Adipocyte (in vitro differentiated cells): ENCODE measurements around the gene MOV10.

Experiments
- DNase-seq: peaks from one replicate; pipeline ENCODE4 v3.0.0-alpha.2; 2015; ENCODE audit warnings: low read depth
- H3K27me3 ChIP-seq: replicated peaks from 2 replicates; pipeline ENCODE4 v1.7.0; 2013; ENCODE audit warnings: mild to moderate bottlenecking, low read length, moderate library complexity; ENCODE audit not compliant: control insufficient read depth, insufficient read depth
- H3K36me3 ChIP-seq: 2 replicates; pipeline ENCODE4 v1.7.0; 2013; ENCODE audit warnings: low read length, mild to moderate bottlenecking, moderate library complexity; ENCODE audit not compliant: control insufficient read depth, insufficient read depth, severe bottlenecking
- H3K4me1 ChIP-seq: 2 replicates; pipeline ENCODE4 v1.7.0; 2013; ENCODE audit warnings: mild to moderate bottlenecking, low read length, moderate library complexity; ENCODE audit not compliant: control insufficient read depth, insufficient read depth
- H3K4me3 ChIP-seq: 2 replicates; pipeline ENCODE4 v1.7.0; 2013; ENCODE audit warnings: mild to moderate bottlenecking, low read length, moderate library complexity
- H3K9ac ChIP-seq: 2 replicates; pipeline ENCODE4 v1.7.0; 2013; ENCODE audit warnings: mild to moderate bottlenecking, low read length, moderate library complexity
- H3K9me3 ChIP-seq: 2 replicates; pipeline ENCODE4 v1.7.0; 2013; ENCODE audit warnings: mild to moderate bottlenecking, low read length, moderate library complexity; ENCODE audit not compliant: control insufficient read depth

The MOV10 gene

GRCh38 chr1:112674440-112674985 is at the start of gene MOV10:
MOV10 (plus strand) TSS chr1:112674659; CDS start chr1:112674913, 254 bp downstream.
- Histone ChIP-seq H3K36me3 (peaks cover 28% of the 10 kb centered on the region), H3K9me3 (no peaks in the 10 kb centered on the region), H3K27me3 (no peaks in the 10 kb centered on the region), H3K9ac (peak within 1 kb of the TSS; percentile 92), H3K4me3 (peak within 1 kb of the TSS; percentile 91), H3K4me1 (peaks cover 19% of the 10 kb centered on the region)
- DNase-seq, result peak; percentile 85

GRCh38 chr1:112625696-112626095 is 48.8 kb upstream of the MOV10 start:
- H3K27me3 ChIP-seq, result no peaks in the 10 kb centered on the region
- H3K4me1 ChIP-seq, result peaks cover 59% of the 10 kb centered on the region
- peaks cover 18% of the 10 kb centered on the region for H3K36me3 ChIP-seq
- peak; percentile 49 for DNase-seq
- H3K4me3 ChIP-seq, result no peak overlapping the region
- no peaks in the 10 kb centered on the region for H3K9me3 ChIP-seq
- H3K9ac ChIP-seq, result no peak overlapping the region

- Histone ChIP-seq H3K9me3 (no peaks in the 10 kb centered on the region), H3K27me3 (no peaks in the 10 kb centered on the region), H3K4me3 (no peak overlapping the region), H3K36me3 (peaks cover 23% of the 10 kb centered on the region), H3K4me1 (peaks cover 55% of the 10 kb centered on the region), H3K9ac (no peak overlapping the region)
- no peak for DNase-seq
Measured at GRCh38 chr1:112626193-112626592, 48.3 kb upstream of the MOV10 start.

- no peaks in the 10 kb centered on the region for H3K27me3 ChIP-seq
- no peaks in the 10 kb centered on the region for H3K9me3 ChIP-seq
- peaks cover 51% of the 10 kb centered on the region for H3K4me1 ChIP-seq
- no peak overlapping the region for H3K4me3 ChIP-seq
- peaks cover 30% of the 10 kb centered on the region for H3K36me3 ChIP-seq
- no peak for DNase-seq
- H3K9ac ChIP-seq, result peak overlapping the region; percentile 21
Measured at GRCh38 chr1:112626887-112627286, 47.6 kb upstream of the MOV10 start.

- H3K27me3 ChIP-seq, result no peaks in the 10 kb centered on the region
- peak overlapping the region; percentile 64 for H3K4me3 ChIP-seq
- no peaks in the 10 kb centered on the region for H3K9me3 ChIP-seq
- H3K9ac ChIP-seq, result no peak overlapping the region
- DNase-seq, result no peak
- peaks cover 32% of the 10 kb centered on the region for H3K36me3 ChIP-seq
- H3K4me1 ChIP-seq, result peaks cover 44% of the 10 kb centered on the region
Measured at GRCh38 chr1:112628516-112628915, 45.9 kb upstream of the MOV10 start.

GRCh38 chr1:112629256-112629655 is 45.2 kb upstream of the MOV10 start:
- H3K9ac ChIP-seq, result no peak overlapping the region
- H3K36me3 ChIP-seq, result peaks cover 32% of the 10 kb centered on the region
- H3K9me3 ChIP-seq, result no peaks in the 10 kb centered on the region
- H3K4me1 ChIP-seq, result peaks cover 52% of the 10 kb centered on the region
- H3K4me3 ChIP-seq, result no peak overlapping the region
- DNase-seq, result no peak
- H3K27me3 ChIP-seq, result no peaks in the 10 kb centered on the region

GRCh38 chr1:112633628-112634027 is 40.8 kb upstream of the MOV10 start:
- DNase-seq, result no peak
- H3K9ac ChIP-seq, result no peak overlapping the region
- no peak overlapping the region for H3K4me3 ChIP-seq
- H3K4me1 ChIP-seq, result peaks cover 49% of the 10 kb centered on the region
- peaks cover 25% of the 10 kb centered on the region for H3K36me3 ChIP-seq
- no peaks in the 10 kb centered on the region for H3K9me3 ChIP-seq
- no peaks in the 10 kb centered on the region for H3K27me3 ChIP-seq

GRCh38 chr1:112634367-112634766 is 40.1 kb upstream of the MOV10 start:
- Histone ChIP-seq H3K4me3 (no peak overlapping the region), H3K9me3 (no peaks in the 10 kb centered on the region), H3K9ac (no peak overlapping the region), H3K36me3 (peaks cover 23% of the 10 kb centered on the region), H3K4me1 (peaks cover 45% of the 10 kb centered on the region), H3K27me3 (no peaks in the 10 kb centered on the region)
- DNase-seq, result no peak

GRCh38 chr1:112636056-112636455 is 38.4 kb upstream of the MOV10 start:
- peaks cover 45% of the 10 kb centered on the region for H3K4me1 ChIP-seq
- DNase-seq, result no peak
- H3K9ac ChIP-seq, result peak overlapping the region; percentile 67
- H3K9me3 ChIP-seq, result no peaks in the 10 kb centered on the region
- H3K4me3 ChIP-seq, result no peak overlapping the region
- no peaks in the 10 kb centered on the region for H3K27me3 ChIP-seq
- peaks cover 10% of the 10 kb centered on the region for H3K36me3 ChIP-seq

- DNase-seq, result no peak
- Histone ChIP-seq H3K9me3 (no peaks in the 10 kb centered on the region), H3K4me3 (peak overlapping the region; percentile 71), H3K4me1 (peaks cover 42% of the 10 kb centered on the region), H3K36me3 (peaks cover 4% of the 10 kb centered on the region), H3K27me3 (no peaks in the 10 kb centered on the region), H3K9ac (peak overlapping the region; percentile 67)
Measured at GRCh38 chr1:112636597-112637253, 37.7 kb upstream of the MOV10 start.

- H3K9ac ChIP-seq, result peak overlapping the region; percentile 67
- peak overlapping the region; percentile 71 for H3K4me3 ChIP-seq
- H3K27me3 ChIP-seq, result no peaks in the 10 kb centered on the region
- no peaks in the 10 kb centered on the region for H3K9me3 ChIP-seq
- DNase-seq, result peak; percentile 74
- H3K36me3 ChIP-seq, result peaks cover 1% of the 10 kb centered on the region
- peaks cover 42% of the 10 kb centered on the region for H3K4me1 ChIP-seq
Measured at GRCh38 chr1:112637254-112638109, 37.0 kb upstream of the MOV10 start.
